DOHH2 (cell line): ENCODE results near the gene ATG10.

Experiments used
- EZH2phosphoT487 ChIP-seq: fragments of 200-600 bp; sonication (generic); IDR thresholded peaks from 2 replicates; pipeline ENCODE4 v1.6.1; 2017; ENCODE audit warnings: borderline replicate concordance, mild to moderate bottlenecking, antibody characterized with exemption, low read length, moderate library complexity, mixed read lengths
- TF ChIP-seq, protein P1 (sequence below): fragments of 200-600 bp; sonication (generic); IDR thresholded peaks from one replicate; pipeline ENCODE4 v1.5.1; 2014; ENCODE audit warnings: antibody characterized with exemption, mild to moderate bottlenecking, low read depth, low read length; ENCODE audit not compliant: poor library complexity, severe bottlenecking

DNA sequence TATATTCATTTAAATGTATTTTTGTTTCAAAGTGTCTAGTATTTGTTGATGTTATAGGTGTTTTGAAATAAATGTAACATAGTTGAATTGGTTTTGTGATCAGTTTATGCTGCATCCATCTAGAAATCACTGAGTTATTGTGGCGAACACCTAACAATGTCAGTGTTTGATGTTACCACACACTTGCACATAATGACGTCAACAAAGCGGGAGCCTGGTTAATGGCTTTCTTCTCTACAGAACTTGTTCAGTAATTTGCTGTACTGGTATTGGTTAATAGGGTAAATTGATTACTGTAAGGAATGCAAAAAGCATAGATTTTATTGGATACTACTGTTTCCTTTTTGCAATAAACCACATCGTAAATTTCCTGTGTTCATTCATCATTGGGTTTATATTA lies 133.0 kb downstream of the ATG10 start:
- TF ChIP-seq, protein P1, sequence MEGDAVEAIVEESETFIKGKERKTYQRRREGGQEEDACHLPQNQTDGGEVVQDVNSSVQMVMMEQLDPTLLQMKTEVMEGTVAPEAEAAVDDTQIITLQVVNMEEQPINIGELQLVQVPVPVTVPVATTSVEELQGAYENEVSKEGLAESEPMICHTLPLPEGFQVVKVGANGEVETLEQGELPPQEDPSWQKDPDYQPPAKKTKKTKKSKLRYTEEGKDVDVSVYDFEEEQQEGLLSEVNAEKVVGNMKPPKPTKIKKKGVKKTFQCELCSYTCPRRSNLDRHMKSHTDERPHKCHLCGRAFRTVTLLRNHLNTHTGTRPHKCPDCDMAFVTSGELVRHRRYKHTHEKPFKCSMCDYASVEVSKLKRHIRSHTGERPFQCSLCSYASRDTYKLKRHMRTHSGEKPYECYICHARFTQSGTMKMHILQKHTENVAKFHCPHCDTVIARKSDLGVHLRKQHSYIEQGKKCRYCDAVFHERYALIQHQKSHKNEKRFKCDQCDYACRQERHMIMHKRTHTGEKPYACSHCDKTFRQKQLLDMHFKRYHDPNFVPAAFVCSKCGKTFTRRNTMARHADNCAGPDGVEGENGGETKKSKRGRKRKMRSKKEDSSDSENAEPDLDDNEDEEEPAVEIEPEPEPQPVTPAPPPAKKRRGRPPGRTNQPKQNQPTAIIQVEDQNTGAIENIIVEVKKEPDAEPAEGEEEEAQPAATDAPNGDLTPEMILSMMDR: no peak
- no peak for TF ChIP-seq EZH2phosphoT487
